K562 (cell line): ENCODE results near the gene PDE4D. TPM values are rescaled to one million over a fixed set of nuclear protein-coding genes. Genes with fewer than 3 reads are reported as not detected.

ENCODE experiments used
- ATAC-seq: fragments of 200-7000 bp; cut with Tn5 transposase; 3 replicates; pipeline ENCODE4 v1.9.1; 2020; ENCODE audit warnings: moderate library complexity
- BruUV-seq: library from RNA; stranded (reverse); fragments of 400-500 nt; replicated peaks from 2 replicates; lab custom pipeline; 2021; lab: Mats Ljungman, UMichigan
- CTCF ChIA-PET: fragments of 300-600 bp; formaldehyde crosslinking; extraction: SDS; loops from one replicate; lab custom pipeline; 2021; ENCODE audit warnings: low intra/inter-chr PET ratio; lab: Yijun Ruan, JAX
- POLR2A ChIA-PET: fragments of 300-600, 350-650 bp; sonication (Branson Sonifier 250); formaldehyde crosslinking; extraction: SDS; loops from one replicate; lab custom pipeline; 2021; ENCODE audit warnings: antibody characterized with exemption, inconsistent platforms; lab: Yijun Ruan, JAX
- DNase-seq, 4 experiments: peaks; one replicate each; pipeline versions ENCODE4 v3.0.0 to v3.0.0-alpha.2; 2011 to 2018; ENCODE audit warnings: low spot score in 3 of 4, mixed read lengths in 3 of 4; ENCODE audit errors: extremely low read depth in 1 of 4
- FAIRE-seq: peaks from 2 replicates; lab custom pipeline; 2011; peaks lifted over from hg19 to GRCh38; lab: Jason Lieb, UNC
- H2AFZ ChIP-seq: 2 replicates; pipeline ENCODE4 v1.6.0; 2011; ENCODE audit warnings: low read depth, low read length, control low read depth, inconsistent platforms
- H3K27ac ChIP-seq: fragments of 200-600 bp; 3 replicates; pipeline ENCODE4 v1.8.0; 2011; ENCODE audit warnings: low read depth, mild to moderate bottlenecking, control low read depth, inconsistent platforms, low read length, moderate library complexity, mixed read lengths; ENCODE audit errors: extremely low read depth
- H3K27me3 ChIP-seq, 2 experiments: fragments of 300-600 bp in 1 of 2; 2 replicates in 1 of 2; 3 replicates in 1 of 2; pipeline versions ENCODE4 v1.6.0 to v1.8.0; 2011; ENCODE audit warnings: inconsistent platforms in 2 of 2, low read length in 2 of 2, mild to moderate bottlenecking in 1 of 2, mixed read lengths in 1 of 2, moderate library complexity in 1 of 2; ENCODE audit not compliant: control insufficient read depth in 2 of 2, insufficient read depth in 2 of 2
- H3K36me3 ChIP-seq: fragments of 300-600 bp; 3 replicates; pipeline ENCODE4 v1.8.0; 2011; ENCODE audit warnings: mild to moderate bottlenecking, low read length, inconsistent platforms; ENCODE audit not compliant: control insufficient read depth, insufficient read depth
- H3K4me1 ChIP-seq, 2 experiments: fragments of 200-600 bp in 1 of 2; replicated peaks in 1 of 2; 2 replicates in 1 of 2; 3 replicates in 1 of 2; pipeline versions ENCODE4 v1.5.1 to v1.8.0; 2011; ENCODE audit warnings: inconsistent platforms in 2 of 2, low read length in 2 of 2, mild to moderate bottlenecking in 1 of 2, mixed read lengths in 1 of 2, moderate library complexity in 1 of 2; ENCODE audit not compliant: control insufficient read depth in 2 of 2, insufficient read depth in 2 of 2
- H3K4me2 ChIP-seq: 2 replicates; pipeline ENCODE4 v1.6.1; 2011; ENCODE audit warnings: low read length, control low read depth, inconsistent platforms, mixed read lengths; ENCODE audit not compliant: insufficient read depth
- H3K4me3 ChIP-seq: fragments of 200-600 bp; sonication (generic), shearing (Covaris generic); 2 replicates; pipeline ENCODE4 v1.5.1; 2016; ENCODE audit warnings: control low read depth, inconsistent platforms
- H3K79me2 ChIP-seq: fragments of 200-600 bp; 3 replicates; pipeline ENCODE4 v1.8.0; 2011; ENCODE audit warnings: low read length, inconsistent platforms; ENCODE audit not compliant: control insufficient read depth, insufficient read depth
- H3K9ac ChIP-seq, 2 experiments: 2 replicates each; pipeline versions ENCODE4 v1.6.0 to v1.6.1; 2011; ENCODE audit warnings: low read depth in 2 of 2, low read length in 2 of 2, control low read depth in 1 of 2, inconsistent platforms in 1 of 2, mild to moderate bottlenecking in 1 of 2, mixed read lengths in 1 of 2; ENCODE audit not compliant: insufficient read depth in 1 of 2
- H3K9me1 ChIP-seq: one replicate; pipeline ENCODE4 v1.6.0; 2011; ENCODE audit warnings: inconsistent platforms, mild to moderate bottlenecking, low read length, moderate library complexity; ENCODE audit not compliant: control insufficient read depth, insufficient read depth
- H3K9me3 ChIP-seq: replicated peaks from 2 replicates; pipeline ENCODE4 v1.5.1; 2011; ENCODE audit warnings: low read depth, low read length, inconsistent platforms; ENCODE audit not compliant: control insufficient read depth, insufficient read depth
- H4K20me1 ChIP-seq: replicated peaks from 2 replicates; pipeline ENCODE4 v1.6.1; 2011; ENCODE audit warnings: low read length, inconsistent platforms, mixed read lengths; ENCODE audit not compliant: control insufficient read depth, insufficient read depth
- ATF1 ChIP-seq, 2 experiments: fragments of 450-650 bp in 1 of 2; IDR thresholded peaks; 2 replicates each; pipeline ENCODE4 v1.6.1; 2016; ENCODE audit warnings: missing compliant biosample characterization in 1 of 2, missing genetic modification characterization in 1 of 2
- ZBTB34 ChIP-seq: fragments of 250-450 bp; sonication (Bioruptor Pico); IDR thresholded peaks from 2 replicates; pipeline ENCODE4 v1.8.0; 2021; ENCODE audit warnings: mild to moderate bottlenecking, moderate library complexity
- ZNF133 ChIP-seq: fragments of 250-450 bp; sonication (Bioruptor Pico); IDR thresholded peaks from 2 replicates; pipeline ENCODE4 v1.4.0; 2020; ENCODE audit warnings: mild to moderate bottlenecking
- ZNF324 ChIP-seq: fragments of 250-450 bp; sonication (Bioruptor Pico); IDR thresholded peaks from 2 replicates; pipeline ENCODE4 v1.4.0; 2020; ENCODE audit warnings: mild to moderate bottlenecking
- ZNF431 ChIP-seq: sonication (generic); formaldehyde crosslinking; IDR thresholded peaks from 2 replicates; pipeline ENCODE4 v1.8.0; 2022; ENCODE audit warnings: mild to moderate bottlenecking, missing genetic modification reagents
- ZNF785 ChIP-seq: fragments of 250-450 bp; sonication (Bioruptor Pico); IDR thresholded peaks from 2 replicates; pipeline ENCODE4 v1.4.0; 2020; ENCODE audit warnings: mild to moderate bottlenecking
- WGBS: fragments of 100-300 bp; shearing (Covaris generic); methylation state at CpG from one replicate; pipeline ENCODE4 v1.1.6; 2016; ENCODE audit warnings: low coverage, mixed read lengths; ENCODE audit not compliant: insufficient coverage; ENCODE audit errors: missing lambda C conversion rate; 5-methylcytosine and 5-hydroxymethylcytosine counted together
- in situ Hi-C: fragments of 300-500 bp; cut with MboI; formaldehyde crosslinking; loops from 4 replicates; pipeline ENCODE4 v1.15.0; 2018; ENCODE audit warnings: inconsistent platforms, mixed read lengths
- intact Hi-C: fragments of 100-400 bp; cut with micrococcal nuclease; formaldehyde crosslinking; loops from 2 replicates; pipeline ENCODE4 v1.14.2; 2022
- polyA plus RNA-seq, 8 experiments: library from polyadenylated mRNA; depleted of rRNA in 4 of 8; stranded (reverse) in 5 of 8; unstranded in 3 of 8; fragments of >200 nt; fragmentation: Nextera tagmentation in 2 of 8; fragmentation: Illumina TruSeq in 1 of 8; extraction: Ambion mirVana in 2 of 8; extraction: Trizol in 1 of 8; gene quantifications; 2 replicates each; pipeline versions ENCODE4 v1.2.1 to v1.2.3, GENCODE V29; 2011 to 2014; ENCODE audit warnings: inconsistent platforms in 1 of 8, missing spikeins in 1 of 8
- total RNA-seq, 7 experiments: library from RNA; depleted of rRNA in 6 of 7; stranded (reverse); fragments of >200 nt in 6 of 7; fragmentation: Illumina TruSeq in 2 of 7; extraction: Trizol in 2 of 7; gene quantifications; 2 replicates each; pipeline versions ENCODE4 v1.2.1 to v1.2.3, GENCODE V29; 2011 to 2021; ENCODE audit warnings: low replicate concordance in 1 of 7

The PDE4D gene
- total and polyA plus RNA-seq, 9 of the 15 experiments (the other 6 are each of a cell fraction or from before 2014, with no cell fraction given), result 0.04 to 0.46 (median 0.13) TPM

- no TSS peak for BruUV-seq
- POLR2A ChIA-PET, result no interaction called here
- 0% methylated on average over 2 of the region's 3 CpGs for WGBS
- no peak overlapping the region for H3K27ac ChIP-seq
- no peaks in the 10 kb centered on the region for H4K20me1 ChIP-seq
- no peak overlapping the region for H3K4me2 ChIP-seq
- TF ChIP-seq ATF1 (CRISPR knock-in tag; IDR thresholded peaks at IDR 0.05), result no peak
- TF ChIP-seq ATF1 (tag; IDR thresholded peaks at IDR 0.05), result no peak
- no peak for TF ChIP-seq ZNF324
- no peak for TF ChIP-seq ZBTB34
- in situ Hi-C loops, result no loop called here
- H3K27me3 ChIP-seq, result no peaks in the 10 kb centered on the region
- CTCF ChIA-PET, result no interaction called here
- intact Hi-C loops, result no loop called here
- no peaks in the 10 kb centered on the region for H3K9me1 ChIP-seq
- no peak overlapping the region for H3K9ac ChIP-seq
- no peak overlapping the region for H3K4me3 ChIP-seq
- FAIRE-seq, result no peak
- H3K4me1 ChIP-seq, result no peaks in the 10 kb centered on the region
- no peak for ATAC-seq
- no peaks in the 10 kb centered on the region for H3K9me3 ChIP-seq
- no peaks in the 10 kb centered on the region for H3K79me2 ChIP-seq
- H3K36me3 ChIP-seq, result no peaks in the 10 kb centered on the region
- no peak overlapping the region for H2AFZ ChIP-seq
- DNase-seq, result no peak
Observed at GRCh38 chr5:58930520-58930919, 963.0 kb downstream of the PDE4D start.

GRCh38 chr5:58929726-58930125, 963.8 kb downstream of the PDE4D start:
- no peak overlapping the region for H3K4me3 ChIP-seq
- ATAC-seq, result no peak
- 0% methylated on average over 1 of the region's 1 CpG for WGBS
- H3K9me1 ChIP-seq, result no peaks in the 10 kb centered on the region
- DNase-seq, result no peak
- H3K27ac ChIP-seq, result no peak overlapping the region
- no peaks in the 10 kb centered on the region for H3K9me3 ChIP-seq
- intact Hi-C loops, result no loop called here
- no peak for TF ChIP-seq ZNF133 (CRISPR knock-in tag)
- TF ChIP-seq ZNF785 (CRISPR knock-in tag), result no peak
- no peak for TF ChIP-seq ZNF431 (CRISPR knock-in tag)
- CTCF ChIA-PET, result no interaction called here
- no peak for FAIRE-seq
- POLR2A ChIA-PET, result interaction anchor here (0.7 kb wide), 1 partner anchor 9 kb away, joined by 3 read pairs; no protein-coding TSS in a partner anchor
- H4K20me1 ChIP-seq, result no peaks in the 10 kb centered on the region
- H3K9ac ChIP-seq, result no peak overlapping the region
- in situ Hi-C loops, result no loop called here
- no peaks in the 10 kb centered on the region for H3K36me3 ChIP-seq
- no peaks in the 10 kb centered on the region for H3K27me3 ChIP-seq
- no TSS peak for BruUV-seq
- no peak overlapping the region for H2AFZ ChIP-seq
- no peaks in the 10 kb centered on the region for H3K4me1 ChIP-seq
- no peak overlapping the region for H3K4me2 ChIP-seq
- no peaks in the 10 kb centered on the region for H3K79me2 ChIP-seq
